GM21367 (cell line): Measurements from ENCODE around the gene GABBR2.

Source experiments
- ATAC-seq: cut with Tn5 transposase; IDR thresholded peaks from one replicate; pipeline ENCODE4 v1.9.1; 2021; ENCODE audit not compliant: unreplicated experiment

GABBR2 gene

DNA sequence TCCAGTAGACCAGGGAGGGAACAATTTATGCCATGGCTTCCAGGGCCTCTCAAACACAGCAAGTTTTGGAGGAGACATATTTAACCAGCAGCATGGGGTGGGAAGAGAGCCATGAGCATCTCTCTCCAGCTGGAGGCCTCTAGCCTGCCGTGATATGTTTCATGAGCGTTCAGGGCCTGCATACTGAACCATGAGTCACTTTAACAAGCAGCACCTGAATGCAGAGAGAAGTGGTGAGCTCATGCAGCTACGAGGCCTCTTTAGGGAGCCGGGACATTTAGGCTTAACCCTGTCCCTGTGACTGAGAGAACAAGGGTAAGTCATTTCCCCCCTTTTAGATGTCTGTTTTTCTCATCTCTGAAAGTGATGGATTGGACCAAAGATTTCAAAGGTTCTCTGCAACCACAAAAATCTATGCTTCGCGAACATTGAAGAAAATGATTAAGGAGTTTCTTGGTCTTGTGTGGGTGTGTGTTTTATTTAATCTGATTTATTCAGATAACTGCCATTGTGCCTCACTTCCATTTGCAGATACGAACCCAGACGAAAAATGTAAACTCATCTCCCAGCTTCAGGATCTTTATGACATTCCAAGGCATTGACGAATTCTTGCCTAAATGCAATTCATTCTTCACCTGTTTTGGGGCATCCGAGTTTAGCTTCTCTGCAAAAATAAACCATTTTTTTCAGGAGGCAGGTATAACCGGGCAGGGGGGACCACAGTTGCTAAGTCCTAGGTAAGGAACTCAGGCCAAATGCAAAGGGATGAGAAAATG is 157.0 kb downstream of the GABBR2 start:
- ATAC-seq, result no peak

DNA sequence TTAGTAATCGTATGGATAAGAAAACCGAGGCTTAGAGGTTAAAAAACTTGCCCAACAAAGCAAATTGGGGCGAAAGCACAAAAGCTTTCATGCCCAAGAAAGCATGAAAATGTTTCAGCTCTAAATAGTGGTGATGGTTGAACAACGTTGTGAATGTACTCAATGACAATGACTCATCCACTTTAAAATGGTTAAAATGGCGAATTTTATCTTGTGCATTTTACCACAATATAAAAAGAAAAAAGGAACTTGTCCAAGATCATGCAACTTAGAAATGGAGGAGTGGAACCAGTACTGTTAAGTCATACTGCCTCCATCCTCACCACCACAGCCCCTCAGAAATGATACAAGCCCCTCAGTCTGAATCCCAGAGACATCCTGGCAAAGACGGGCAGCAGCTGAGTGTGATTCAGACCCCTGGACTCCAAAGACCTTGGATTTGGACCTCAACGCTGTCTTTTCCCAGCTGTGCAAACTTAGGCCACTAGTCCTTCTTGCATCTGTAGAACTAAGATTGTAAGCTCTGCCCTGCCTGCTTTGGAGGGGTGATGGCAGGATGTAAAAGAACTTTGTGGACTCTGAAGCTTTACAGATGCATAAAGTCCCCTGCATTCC is 158.4 kb downstream of the GABBR2 start:
- no peak for ATAC-seq

DNA sequence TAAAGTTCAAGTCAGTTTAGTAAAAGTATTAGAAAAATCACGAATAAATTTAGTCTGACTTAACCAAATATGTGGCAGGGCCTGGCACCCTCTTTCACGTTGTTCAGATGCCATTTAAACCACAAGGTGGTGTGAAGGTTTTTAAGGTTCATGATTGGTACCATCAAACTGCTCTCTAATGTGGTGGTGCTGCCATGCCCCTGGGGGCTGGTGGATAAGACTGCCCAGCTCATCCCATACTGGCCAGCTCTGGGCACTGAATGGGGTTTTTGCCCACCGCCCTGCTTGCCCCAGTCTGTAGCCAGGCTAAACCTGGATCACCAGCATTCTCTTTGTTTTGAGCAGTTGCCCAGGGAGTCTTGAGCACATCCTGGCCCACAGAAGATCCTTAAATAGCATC is 159.3 kb downstream of the GABBR2 start:
- no peak for ATAC-seq

GRCh38 chr9:98547606-98548005 is 161.1 kb downstream of the GABBR2 start:
- no peak for ATAC-seq

DNA sequence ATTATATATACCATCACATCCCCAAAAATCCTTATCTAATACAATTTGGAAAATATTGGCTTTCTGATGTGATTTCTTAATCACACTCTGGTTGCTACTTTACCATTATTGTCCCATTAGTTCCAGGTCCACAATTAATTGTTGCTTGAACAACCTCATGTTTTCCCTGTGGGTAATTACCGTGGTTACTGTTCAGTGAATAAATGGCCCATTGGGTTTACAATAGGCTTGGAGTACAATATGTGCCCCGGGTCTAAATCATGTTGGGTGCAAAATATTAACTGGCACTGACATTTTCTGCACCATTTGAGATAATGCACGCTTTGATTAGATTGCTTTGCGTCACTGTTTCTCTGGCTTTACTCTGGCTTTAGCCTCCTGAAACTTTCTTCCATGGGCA is 163.7 kb downstream of the GABBR2 start:
- no peak for ATAC-seq

DNA sequence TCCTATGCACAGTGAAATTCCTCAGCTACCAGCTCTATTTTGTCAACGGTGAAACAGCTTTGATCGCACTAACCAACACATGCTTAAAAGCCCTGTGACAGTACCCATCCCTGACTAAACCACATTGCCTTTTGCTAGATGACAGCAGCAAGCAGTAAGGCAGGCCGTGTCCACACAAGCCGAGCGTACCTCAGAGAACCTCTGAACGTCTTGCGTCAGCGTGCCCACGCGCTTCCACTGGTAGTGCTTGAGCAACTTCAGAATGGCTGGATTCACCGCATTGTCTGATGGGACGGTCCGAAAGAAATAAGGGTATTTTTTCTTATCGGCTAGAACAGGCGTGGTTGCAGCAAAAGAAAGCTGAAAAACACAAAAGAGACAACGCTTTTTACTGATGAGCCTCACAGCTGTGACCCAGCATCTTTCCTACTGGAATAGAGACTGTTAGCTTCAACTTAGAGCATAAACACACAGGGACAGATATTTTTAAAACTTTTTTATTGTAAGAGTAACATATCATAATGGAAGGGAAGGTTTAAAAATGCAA is 167.0 kb downstream of the GABBR2 start:
- no peak for ATAC-seq

- ATAC-seq, result no peak
These were observed 168.3 kb downstream of the GABBR2 start for GRCh38 chr9:98540476-98540875.

DNA sequence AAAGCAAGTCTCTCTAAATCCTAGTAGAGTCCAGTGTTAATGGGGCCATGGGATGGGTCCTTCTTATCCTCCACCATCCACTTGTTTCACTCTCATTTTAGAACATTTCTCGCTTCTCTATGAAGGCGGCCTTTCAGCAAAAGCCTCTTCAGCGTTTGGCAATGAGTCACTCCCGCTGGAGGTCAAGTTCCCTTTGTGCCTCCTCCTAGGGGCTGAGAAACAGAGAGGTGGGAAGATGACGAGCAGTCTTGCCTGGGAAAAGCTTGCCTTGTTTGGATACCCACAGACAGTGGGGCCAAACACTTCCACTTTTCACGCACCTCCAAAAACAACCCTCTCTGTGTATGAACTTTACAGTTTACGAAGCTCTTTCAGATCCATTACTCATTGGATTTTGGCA is 168.8 kb downstream of the GABBR2 start:
- ATAC-seq, result no peak

DNA sequence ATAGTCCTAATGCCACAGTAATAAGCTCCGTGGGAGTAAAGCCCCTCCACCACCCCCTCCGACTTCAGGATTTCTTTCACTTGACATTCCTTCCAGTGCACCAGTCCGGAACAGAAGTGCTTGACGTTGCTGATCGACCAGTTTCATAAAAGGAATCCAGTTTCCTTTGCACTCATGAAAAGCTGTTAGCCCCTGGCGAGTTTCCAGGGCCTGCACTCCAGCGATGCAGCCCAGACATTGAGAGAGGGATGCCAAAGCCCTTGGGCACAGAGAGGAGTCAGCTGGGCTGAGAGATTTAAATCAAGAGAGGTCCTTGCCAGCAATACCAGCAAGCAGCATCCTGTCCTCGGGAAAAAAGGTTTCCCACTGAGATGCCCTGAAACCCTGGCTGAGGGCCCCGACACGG is 170.1 kb downstream of the GABBR2 start:
- no peak for ATAC-seq

DNA sequence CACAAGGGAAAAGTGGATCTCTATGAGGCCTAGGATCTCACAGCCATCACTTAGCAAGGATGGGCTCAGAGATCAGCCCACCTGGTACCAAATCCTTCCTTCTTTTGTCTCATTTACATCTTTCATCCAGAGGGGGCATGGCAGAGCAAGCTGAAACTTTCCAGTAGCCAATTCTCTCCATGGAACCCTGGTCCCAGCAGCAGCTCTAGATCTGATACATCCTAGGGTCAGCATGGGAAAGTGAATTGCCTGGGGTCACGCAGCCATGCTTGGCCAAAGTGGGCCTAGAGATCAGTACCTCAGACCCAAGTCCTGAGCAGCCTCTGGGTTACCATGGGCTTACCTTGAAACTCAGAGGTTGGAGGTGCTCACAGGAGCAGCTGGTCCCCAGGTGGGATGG is 170.5 kb downstream of the GABBR2 start:
- ATAC-seq, result no peak

GRCh38 chr9:98536542-98537173 is 172.1 kb downstream of the GABBR2 start:
- ATAC-seq, result no peak

GRCh38 chr9:98533866-98534265 is 174.9 kb downstream of the GABBR2 start:
- ATAC-seq, result no peak

GRCh38 chr9:98533132-98533531 is 175.6 kb downstream of the GABBR2 start:
- ATAC-seq, result no peak

DNA sequence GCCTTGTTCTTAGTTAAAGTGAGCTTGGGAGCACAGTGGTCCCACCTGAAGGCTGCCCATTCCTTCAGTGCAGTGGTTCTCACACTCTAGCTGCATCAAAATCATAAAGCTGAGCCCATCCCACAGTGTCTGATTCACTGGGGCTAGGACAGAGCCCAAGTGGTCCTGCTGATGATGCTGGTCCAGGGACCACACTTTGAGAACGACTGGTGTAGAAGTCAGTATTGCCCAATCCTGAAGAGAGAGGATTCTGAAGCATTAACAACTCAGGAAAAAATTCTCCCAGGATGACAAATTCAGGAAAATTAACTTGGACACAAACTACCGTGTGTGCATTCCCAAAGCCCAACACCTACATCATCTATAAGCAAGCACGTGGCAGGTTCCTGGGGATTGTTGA is 176.2 kb downstream of the GABBR2 start:
- no peak for ATAC-seq

DNA sequence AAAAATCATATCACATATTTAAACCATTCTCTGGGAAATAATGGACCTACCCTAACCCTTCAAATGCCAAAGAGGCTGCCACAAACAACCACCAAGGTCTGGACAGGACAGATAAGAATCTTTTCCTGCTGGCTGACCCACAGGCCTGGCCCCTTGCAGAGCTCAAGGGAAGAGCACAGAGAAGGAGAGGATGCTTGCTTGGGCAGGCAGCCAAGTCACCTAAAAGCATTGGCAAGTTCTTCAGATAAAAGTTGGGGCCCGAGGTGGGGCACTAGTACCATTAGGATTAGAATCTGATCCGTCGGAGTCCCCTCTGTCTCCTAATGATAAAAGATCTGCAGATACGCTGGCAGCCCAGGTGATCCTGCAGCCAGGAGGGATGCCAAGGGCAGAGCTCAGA is 176.6 kb downstream of the GABBR2 start:
- ATAC-seq, result no peak

GRCh38 chr9:98530806-98531386 is 177.8 kb downstream of the GABBR2 start:
- no peak for ATAC-seq

GRCh38 chr9:98530275-98530674 is 178.5 kb downstream of the GABBR2 start:
- no peak for ATAC-seq

DNA sequence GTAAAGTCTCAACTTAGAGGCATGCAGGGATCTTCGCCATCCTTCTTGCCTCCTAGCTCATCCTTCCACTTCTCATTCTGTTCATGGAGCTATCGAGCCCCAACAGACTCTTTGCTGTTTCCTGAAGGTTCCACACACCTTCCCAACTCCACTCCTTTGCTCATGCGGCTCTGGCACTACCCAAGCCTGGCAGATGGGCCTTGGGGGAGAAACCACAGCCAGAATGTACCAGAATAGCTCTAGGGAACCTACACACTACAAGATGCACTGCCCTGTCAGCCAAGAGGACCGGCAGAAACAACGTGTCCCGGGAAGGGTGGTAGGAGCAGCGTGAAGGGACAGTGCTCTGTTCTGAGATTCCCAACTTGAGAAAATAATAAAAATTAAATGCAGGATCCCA is 178.9 kb downstream of the GABBR2 start:
- ATAC-seq, result no peak

DNA sequence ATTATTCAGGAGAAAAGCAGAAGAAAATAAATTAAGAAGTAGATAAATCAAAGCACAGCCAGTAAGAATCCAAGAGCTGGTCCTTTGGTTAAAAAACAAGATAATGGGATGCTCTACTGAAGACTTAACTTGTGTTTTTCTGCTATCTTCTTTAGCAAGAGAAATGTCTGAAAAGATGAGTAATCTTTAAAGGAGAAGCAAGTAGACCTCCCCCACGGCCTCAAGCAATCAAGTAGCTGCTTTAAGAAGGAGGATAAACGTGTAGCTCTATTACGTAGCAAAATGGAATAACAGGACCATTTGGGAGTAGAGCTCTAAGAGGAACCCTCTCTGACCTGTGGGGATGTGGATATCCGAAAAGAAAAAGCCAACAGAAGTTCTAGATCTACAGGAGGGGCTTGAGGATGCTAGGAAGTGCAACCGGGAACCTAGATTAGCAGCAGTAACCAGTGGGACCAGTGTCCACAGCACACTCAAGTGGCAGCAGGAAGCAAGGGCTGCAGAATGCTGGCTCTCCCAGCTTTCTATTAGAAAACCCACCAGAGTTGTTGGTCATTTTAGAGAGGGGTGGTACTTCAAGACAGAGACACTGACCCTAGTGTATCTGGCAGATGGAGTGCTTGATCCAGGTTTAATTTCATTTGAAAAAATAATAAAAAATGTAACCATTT is 185.4 kb downstream of the GABBR2 start:
- no peak for ATAC-seq

- no peak for ATAC-seq
These were observed 186.2 kb downstream of the GABBR2 start for GRCh38 chr9:98522487-98522886.

DNA sequence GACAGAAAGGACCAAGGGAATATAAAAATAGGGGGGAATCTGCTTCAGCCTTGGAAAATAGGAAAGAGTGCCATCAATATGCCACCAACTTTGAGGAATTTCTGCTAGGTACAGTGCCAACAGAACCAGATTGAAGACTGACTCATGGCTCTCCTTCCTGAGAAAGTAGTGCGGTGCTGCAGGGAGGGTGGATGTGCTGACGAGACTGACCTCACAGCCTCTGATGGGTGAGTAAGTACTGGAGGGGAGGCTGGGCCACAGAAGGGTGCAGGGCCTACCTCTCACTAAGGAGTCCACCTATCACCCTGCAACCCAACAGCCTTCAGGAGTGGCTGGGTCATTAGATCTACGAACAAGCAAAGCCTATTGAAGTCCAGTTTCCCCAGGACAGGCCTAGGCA is 187.6 kb downstream of the GABBR2 start:
- ATAC-seq, result no peak
